ENCODE measurements around the gene LGALS1.

DNA sequence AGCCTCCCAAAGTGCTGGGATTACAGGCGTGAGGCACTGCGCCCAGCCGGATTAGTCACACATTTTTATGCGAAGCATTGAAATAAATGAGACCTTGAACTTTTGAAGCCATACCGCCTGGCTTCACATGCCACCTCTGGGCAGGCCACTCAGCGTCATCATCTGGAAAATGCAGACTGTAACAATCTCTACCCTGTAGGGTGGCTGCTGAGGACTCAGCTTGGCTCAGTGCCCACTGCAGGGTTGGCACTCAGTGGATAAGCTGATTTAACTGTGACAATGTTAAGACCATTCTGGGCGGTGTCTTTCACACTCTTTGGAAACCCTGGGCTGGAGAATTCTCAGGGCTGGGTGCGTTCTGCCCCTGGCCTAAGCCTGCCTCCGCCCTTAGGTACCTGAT, 27.5 kb upstream of the LGALS1 start:
- TF ChIP-seq POLR2A (IDR thresholded peaks at IDR 0.05) = no peak
- TF ChIP-seq, protein P1, sequence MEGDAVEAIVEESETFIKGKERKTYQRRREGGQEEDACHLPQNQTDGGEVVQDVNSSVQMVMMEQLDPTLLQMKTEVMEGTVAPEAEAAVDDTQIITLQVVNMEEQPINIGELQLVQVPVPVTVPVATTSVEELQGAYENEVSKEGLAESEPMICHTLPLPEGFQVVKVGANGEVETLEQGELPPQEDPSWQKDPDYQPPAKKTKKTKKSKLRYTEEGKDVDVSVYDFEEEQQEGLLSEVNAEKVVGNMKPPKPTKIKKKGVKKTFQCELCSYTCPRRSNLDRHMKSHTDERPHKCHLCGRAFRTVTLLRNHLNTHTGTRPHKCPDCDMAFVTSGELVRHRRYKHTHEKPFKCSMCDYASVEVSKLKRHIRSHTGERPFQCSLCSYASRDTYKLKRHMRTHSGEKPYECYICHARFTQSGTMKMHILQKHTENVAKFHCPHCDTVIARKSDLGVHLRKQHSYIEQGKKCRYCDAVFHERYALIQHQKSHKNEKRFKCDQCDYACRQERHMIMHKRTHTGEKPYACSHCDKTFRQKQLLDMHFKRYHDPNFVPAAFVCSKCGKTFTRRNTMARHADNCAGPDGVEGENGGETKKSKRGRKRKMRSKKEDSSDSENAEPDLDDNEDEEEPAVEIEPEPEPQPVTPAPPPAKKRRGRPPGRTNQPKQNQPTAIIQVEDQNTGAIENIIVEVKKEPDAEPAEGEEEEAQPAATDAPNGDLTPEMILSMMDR (IDR thresholded peaks at IDR 0.05) = no peak

Measured in lower leg skin (tissue), 3 donors.